H1 (cell line): Measurements from ENCODE around the gene BCAP31. TPM values are rescaled to one million over a fixed set of nuclear protein-coding genes. Genes with fewer than 3 reads are reported as not detected.

ENCODE experiments used
- KDM4A ChIP-seq: IDR thresholded peaks from one replicate; pipeline ENCODE4 v1.7.1; 2012; ENCODE audit warnings: low read depth, mild to moderate bottlenecking, moderate library complexity, low read length, inconsistent platforms; ENCODE audit not compliant: severe bottlenecking
- RXRA ChIP-seq: IDR thresholded peaks from 2 replicates; pipeline ENCODE4 v1.6.1; 2011; ENCODE audit warnings: low read depth, mild to moderate bottlenecking, low read length, moderate library complexity; ENCODE audit not compliant: insufficient read depth
- TBP ChIP-seq: IDR thresholded peaks from 2 replicates; pipeline ENCODE4 v1.6.1; 2011; ENCODE audit warnings: low read depth, low read length, improper control_type of control experiment
- polyA plus RNA-seq, 7 experiments: library from polyadenylated mRNA; depleted of rRNA in 3 of 7; stranded (reverse) in 5 of 7; unstranded in 2 of 7; fragments of >200 nt in 5 of 7; fragments of 200-250 nt in 2 of 7; gene quantifications; 1 replicate in 5 of 7; 2 replicates in 1 of 7; 4 replicates in 1 of 7; pipeline versions ENCODE4 v1.2.1 to v1.2.3, GENCODE V29; 2011 to 2013; ENCODE audit warnings: missing spikeins in 2 of 7, mixed read lengths in 2 of 7
- total RNA-seq: library from RNA; stranded (reverse); fragmentation: NEBNext Ultra II Directional; extraction: Animal tissue kit (Norgen Biotek cat#: 25700); gene quantifications from 2 replicates; pipeline ENCODE4 v1.2.1, GENCODE V29; 2021

The BCAP31 gene
- total and polyA plus RNA-seq, 2 of the 8 experiments (the other 6 are each of a cell fraction or from before 2014, with no cell fraction given), result 136 to 159 TPM

DNA sequence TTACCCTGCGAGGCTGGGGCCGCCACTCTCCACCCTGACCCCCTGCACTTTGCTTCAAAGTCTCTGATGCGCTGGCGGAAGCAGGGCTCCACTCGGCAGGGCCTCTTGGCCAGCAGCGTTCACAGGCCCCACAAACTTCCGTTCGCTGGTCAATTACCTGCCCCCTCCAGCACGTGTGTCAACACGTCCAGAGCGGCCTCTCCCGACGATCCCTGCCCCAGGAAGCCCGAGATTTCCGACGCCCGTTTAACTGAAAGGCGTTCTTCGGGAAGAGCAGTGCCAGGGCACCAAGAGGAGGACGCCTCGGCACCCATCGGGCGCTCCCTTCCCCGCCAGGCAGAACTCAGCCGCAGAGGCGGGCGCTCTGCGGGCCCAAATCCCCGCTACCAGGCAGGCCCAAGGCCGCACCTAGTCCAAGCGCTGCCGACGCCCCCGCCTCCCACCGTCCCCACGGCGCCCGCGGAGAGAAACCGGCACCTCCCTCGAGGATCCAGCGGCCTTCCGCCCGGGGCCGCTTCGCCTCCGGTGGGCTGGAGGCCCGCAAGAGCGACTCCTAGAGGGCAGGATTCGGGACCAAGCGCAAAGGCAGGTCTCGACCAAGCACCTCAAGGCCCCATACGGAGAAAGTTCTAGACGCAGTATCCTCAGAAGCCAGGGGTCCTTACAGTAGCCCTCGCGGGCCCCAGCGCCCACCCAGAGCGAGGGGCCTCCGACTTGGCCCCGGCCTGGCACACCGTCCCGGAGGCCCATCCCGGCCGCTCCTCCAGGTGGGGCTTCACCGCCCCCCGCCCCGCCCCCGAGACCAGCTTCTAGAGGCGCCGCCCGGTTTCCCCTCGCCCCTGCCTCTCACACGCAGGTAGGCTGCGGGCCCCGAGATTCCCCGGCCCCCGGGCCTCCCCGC lies 586 bp downstream of the BCAP31 start (continued):
- TF ChIP-seq TBP, result no peak
- TF ChIP-seq KDM4A, result peak; percentile 1
- no peak for TF ChIP-seq RXRA
